IPS-15b (cell line): ENCODE results near the gene FUT2.
"Not testable (repeated sequence)": the region's sequence is repeated elsewhere in the genome, so short reads cannot be mapped to it uniquely, and the experiment has no call there.

Source experiments
- H3K27me3 ChIP-seq: one replicate; pipeline ENCODE4 v1.6.1; 2013; ENCODE audit warnings: low read length; ENCODE audit not compliant: control insufficient read depth, insufficient read depth
- H3K36me3 ChIP-seq: one replicate; pipeline ENCODE4 v1.6.1; 2013; ENCODE audit warnings: low read length; ENCODE audit not compliant: control insufficient read depth, insufficient read depth
- H3K4me1 ChIP-seq: one replicate; pipeline ENCODE4 v1.6.1; 2013; ENCODE audit warnings: mild to moderate bottlenecking, low read length; ENCODE audit not compliant: control insufficient read depth, insufficient read depth
- H3K4me3 ChIP-seq: one replicate; pipeline ENCODE4 v1.5.1; 2013; ENCODE audit warnings: low read depth, low read length
- H3K9ac ChIP-seq: one replicate; pipeline ENCODE4 v1.6.1; 2013; ENCODE audit warnings: low read depth, mild to moderate bottlenecking, low read length
- H3K9me3 ChIP-seq: one replicate; pipeline ENCODE4 v1.6.1; 2013; ENCODE audit warnings: mild to moderate bottlenecking, low read length; ENCODE audit not compliant: control insufficient read depth, insufficient read depth

FUT2 gene

DNA sequence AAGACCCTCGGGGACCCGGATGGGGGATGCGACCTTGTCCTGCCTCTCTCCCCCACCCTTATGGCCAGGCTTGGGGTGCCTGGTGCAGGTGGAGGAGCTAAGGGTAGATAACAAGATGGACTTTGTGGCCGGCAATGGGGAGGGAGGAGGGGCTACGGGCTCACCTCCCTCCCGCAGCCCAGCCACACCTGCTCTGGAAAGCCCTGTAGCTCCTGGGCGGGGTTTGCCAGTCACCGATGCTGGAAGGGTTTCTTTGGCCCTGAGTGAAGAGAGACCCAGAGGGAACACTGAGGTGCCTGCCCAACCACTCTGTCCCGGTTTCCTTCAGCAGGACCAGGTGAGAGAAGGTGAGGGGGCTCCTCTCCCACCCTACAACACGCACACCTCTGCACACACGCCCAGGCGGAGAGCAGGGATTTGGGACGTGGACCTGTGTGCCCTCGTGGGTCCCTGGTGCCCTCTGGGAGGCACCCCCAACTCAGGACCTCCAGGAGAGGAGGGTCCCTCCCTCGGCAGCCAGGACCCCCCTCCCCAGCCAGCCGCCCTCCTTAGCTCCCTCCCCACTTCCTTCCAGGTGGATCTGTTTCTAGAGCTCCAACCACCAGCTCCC is at the start of gene FUT2:
Gene FUT2, plus strand, starts transcription at position 229 of the 610 bp plus-strand sequence. CDS start 6,986 bp downstream, outside the sequence.
- no peaks in the 10 kb centered on the region for H3K9me3 ChIP-seq
- H3K9ac ChIP-seq = peak within 1 kb of the TSS; percentile 60
- peaks cover 2% of the 10 kb centered on the region for H3K4me1 ChIP-seq
- H3K27me3 ChIP-seq = no peaks in the 10 kb centered on the region
- H3K4me3 ChIP-seq = peak within 1 kb of the TSS; percentile 96
- peaks cover 2% of the 10 kb centered on the region for H3K36me3 ChIP-seq

DNA sequence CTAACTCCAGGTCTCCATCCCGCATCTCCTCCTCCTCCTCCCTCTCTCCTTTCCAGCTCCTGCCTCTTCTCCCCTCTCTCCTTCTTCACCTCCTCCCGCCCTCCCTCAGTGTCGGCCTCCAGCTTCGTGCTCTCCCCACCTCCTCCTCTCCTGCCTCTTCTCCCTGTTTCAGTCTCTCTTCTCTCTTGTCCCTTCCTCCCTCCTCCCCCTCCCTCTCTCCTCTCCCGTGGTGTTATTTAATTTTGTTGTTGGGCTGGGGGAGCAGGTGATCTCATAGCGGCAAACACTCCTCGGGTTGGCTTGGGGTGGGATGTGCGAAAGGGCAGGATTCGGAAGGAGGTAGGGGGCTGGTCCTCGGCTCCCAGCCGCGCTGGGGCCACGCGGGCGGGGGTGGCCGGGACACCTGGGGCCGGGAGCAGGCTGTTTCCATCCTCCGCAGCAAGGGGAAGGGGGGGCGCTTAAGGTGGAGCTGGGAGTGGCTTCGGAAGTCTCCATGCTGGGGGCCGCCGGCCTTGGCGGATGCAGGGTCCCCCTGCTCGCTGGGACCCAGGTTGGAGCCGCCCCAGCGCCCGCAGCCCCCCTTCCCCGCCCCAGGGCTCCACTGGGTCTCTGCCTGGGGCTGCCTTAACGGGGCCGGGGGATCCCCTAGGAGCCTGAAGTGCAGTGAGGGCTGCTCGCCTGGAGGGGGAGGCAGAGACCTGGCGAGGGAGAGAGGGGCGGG is 49.6 kb upstream of the FUT2 start, which contains the start of gene CA11:
Gene CA11, minus strand, starts transcription at position 187 of the 721 bp plus-strand sequence. CDS start 555 bp downstream, outside the sequence.
- Histone ChIP-seq H3K4me3 (peak within 1 kb of the TSS; percentile 94), H3K9me3 (no peaks in the 10 kb centered on the region), H3K9ac (peak within 1 kb of the TSS; percentile 56), H3K4me1 (peaks cover 4% of the 10 kb centered on the region), H3K36me3 (no peaks in the 10 kb centered on the region), H3K27me3 (no peaks in the 10 kb centered on the region)

DNA sequence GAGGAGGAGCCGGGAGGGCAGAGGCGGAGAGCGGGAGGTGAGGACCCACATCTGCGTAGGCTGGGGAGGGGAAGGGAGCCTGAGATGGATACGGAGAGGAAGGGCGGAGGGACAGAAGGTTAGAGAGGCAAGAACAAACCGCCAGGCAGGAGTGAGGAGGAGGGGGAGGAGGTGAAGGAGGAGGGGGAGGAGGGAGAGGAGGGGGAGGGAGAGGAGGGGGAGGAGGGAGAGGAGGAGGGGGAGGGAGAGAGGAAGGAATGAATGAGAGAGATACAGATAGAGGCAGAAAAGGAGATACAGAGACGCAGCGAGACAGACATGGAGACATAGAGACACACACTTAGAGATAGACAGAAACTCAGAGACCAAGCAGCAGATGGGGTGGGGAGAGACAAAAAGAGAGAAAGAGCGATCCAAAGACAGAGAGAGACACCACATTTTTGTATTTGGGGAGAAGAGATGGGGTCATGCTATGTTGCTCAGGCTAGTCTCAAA is 49.0 kb upstream of the FUT2 start:
- Histone ChIP-seq H3K9ac (no peak overlapping the region), H3K4me3 (peak overlapping the region; percentile 39), H3K36me3 (no peaks in the 10 kb centered on the region), H3K4me1 (peaks cover 4% of the 10 kb centered on the region), H3K9me3 (no peaks in the 10 kb centered on the region), H3K27me3 (no peaks in the 10 kb centered on the region)

DNA sequence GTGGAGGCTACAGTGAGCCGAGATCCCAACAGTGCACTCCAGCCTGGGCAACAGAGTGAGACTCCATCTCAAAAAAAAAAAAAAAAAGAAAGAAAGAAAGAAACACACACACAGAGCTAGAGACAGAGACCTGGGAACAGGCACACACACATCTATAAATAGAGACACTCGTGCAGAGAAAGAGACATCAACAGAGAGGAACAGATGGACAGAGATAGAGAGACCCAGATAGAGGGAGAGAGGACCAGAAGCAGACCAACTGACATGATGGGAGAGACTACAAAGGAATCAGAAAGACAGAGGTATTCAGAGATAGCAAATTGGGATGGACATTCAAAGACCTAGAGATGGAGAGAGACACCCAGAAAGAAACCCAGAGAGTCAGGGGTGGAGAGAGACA is 47.6 kb upstream of the FUT2 start:
- Histone ChIP-seq H3K4me1 (peaks cover 4% of the 10 kb centered on the region), H3K4me3 (no peak overlapping the region), H3K9ac (no peak overlapping the region), H3K9me3 (no peaks in the 10 kb centered on the region), H3K36me3 (no peaks in the 10 kb centered on the region), H3K27me3 (no peaks in the 10 kb centered on the region)

DNA sequence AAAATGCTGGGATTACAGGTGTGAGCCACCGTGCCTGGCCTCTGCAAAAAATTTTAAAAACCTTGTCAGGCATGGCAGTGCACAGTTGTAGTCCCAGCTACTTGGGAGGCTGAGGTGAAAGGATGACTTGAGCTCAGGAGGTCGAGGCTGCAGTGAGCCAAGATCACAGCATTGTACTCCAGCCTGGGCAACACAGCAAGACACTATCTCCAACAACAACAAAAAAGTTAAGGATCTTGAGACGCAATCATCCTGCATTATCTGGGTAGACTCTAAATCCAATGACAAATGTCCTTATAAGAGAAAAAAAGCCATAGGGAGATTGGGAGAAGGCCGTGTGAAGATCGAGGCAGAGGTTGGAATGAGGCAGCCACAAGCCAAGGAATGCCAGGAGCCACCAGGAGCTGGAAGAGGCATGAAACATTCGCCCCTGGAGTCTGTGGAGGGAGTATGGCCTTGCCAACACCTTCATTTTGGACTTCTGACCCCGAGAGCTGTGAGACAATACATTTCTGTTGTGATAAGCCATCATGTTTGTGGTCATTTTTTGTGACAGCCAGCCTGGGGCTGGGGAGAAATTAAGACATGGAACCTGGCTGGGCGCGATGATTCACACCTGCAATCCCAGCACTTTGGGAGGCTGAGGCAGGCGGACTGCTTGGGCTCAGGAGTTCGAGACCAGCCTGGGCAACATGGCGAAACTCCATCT is 44.6 kb upstream of the FUT2 start:
- Histone ChIP-seq H3K9ac (no peak overlapping the region), H3K4me3 (no peak overlapping the region), H3K36me3 (no peaks in the 10 kb centered on the region), H3K4me1 (no peaks in the 10 kb centered on the region), H3K27me3 (no peaks in the 10 kb centered on the region), H3K9me3 (no peaks in the 10 kb centered on the region)

DNA sequence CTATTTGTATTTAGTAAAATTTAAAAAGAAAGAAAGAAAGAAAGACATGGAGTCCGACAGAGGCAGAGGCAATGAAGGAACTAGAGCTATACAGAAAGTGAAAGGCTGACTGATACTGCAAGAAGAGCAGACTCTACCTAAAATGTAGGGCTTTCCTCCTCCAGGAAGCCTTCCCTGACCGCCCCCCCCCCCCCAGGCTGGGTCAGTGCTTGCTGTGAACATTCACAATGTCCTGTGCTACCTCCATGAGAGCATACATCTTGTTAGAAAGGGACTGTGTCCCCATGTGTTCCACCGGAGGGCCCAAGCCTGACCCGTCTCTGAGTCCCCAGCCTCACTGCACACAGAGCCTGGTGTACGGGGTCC is 44.1 kb upstream of the FUT2 start:
- H3K36me3 ChIP-seq = no peaks in the 10 kb centered on the region
- H3K4me1 ChIP-seq = no peaks in the 10 kb centered on the region
- no peak overlapping the region for H3K9ac ChIP-seq
- H3K9me3 ChIP-seq = no peaks in the 10 kb centered on the region
- no peak overlapping the region for H3K4me3 ChIP-seq
- no peaks in the 10 kb centered on the region for H3K27me3 ChIP-seq

DNA sequence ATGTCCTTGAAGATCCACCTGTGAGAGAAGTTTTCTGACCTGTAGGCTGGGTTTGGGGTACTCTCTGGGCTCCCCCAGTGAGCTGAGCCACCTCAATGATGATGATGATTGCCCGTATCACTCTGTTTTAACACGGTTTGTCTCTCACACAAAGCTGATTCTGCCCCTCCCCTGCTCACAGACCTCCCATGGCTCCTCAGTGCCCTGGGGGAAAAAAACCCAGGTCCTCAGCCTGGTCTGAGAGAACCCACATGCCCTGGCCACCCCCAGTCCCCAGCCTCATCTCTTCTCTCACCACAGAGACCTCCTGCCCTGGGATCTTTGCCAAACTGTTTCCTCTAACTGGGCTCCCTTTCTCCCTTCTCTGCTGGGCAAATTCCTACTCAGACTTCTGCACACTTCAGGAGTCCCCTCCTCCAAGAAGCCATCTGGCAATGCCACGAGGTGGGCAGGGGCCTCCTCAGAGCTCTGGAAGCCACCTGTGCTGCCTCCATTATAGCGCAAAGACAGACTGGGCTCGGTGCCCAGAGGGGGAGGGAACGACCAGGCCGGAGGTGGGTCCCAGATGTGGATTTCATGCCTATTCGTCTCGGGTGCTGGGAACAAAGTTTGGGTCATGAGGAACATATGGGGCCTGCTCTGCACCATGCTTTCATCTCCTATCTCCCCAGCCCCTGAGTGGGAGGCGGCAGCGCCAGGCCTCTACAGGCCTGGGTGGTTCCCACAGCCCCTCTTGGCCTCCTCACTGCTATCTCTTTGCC is 41.3 kb upstream of the FUT2 start:
- no peaks in the 10 kb centered on the region for H3K36me3 ChIP-seq
- no peaks in the 10 kb centered on the region for H3K9me3 ChIP-seq
- no peak overlapping the region for H3K4me3 ChIP-seq
- no peak overlapping the region for H3K9ac ChIP-seq
- H3K27me3 ChIP-seq = no peaks in the 10 kb centered on the region
- H3K4me1 ChIP-seq = no peaks in the 10 kb centered on the region

DNA sequence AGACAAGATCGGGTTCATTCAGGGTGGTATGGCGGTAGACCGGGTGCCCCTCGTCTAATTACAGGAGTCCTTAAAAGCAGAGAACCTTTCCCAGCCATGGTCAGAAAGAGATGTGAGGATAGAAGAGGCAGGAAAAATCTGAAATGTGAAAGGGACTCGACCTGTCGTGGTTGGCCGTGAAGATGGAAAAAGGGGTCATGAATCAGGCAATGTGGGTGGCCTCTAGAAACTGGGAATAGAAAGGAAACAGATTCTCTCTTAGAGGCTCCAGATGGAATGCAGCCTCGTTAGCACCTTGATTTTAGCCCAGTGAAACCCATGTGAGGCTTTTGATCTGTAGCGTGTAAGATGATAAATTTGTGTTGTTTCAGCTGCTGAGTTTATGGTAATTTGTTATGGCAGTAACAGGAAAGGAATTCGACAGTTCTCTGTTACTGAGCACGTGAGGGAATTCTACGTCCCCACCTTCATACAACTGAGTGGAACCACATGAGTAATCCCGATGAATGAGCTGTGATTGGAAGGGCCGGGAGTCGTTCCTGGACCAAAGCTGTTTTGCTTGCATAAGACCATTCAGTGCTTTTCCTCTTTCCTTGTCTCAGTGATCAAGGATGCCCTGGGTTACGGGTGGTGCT is 38.8 kb upstream of the FUT2 start:
- H3K4me1 ChIP-seq = peaks cover 2% of the 10 kb centered on the region
- H3K9ac ChIP-seq = no peak overlapping the region
- no peaks in the 10 kb centered on the region for H3K36me3 ChIP-seq
- H3K27me3 ChIP-seq = no peaks in the 10 kb centered on the region
- no peak overlapping the region for H3K4me3 ChIP-seq
- H3K9me3 ChIP-seq = no peaks in the 10 kb centered on the region

DNA sequence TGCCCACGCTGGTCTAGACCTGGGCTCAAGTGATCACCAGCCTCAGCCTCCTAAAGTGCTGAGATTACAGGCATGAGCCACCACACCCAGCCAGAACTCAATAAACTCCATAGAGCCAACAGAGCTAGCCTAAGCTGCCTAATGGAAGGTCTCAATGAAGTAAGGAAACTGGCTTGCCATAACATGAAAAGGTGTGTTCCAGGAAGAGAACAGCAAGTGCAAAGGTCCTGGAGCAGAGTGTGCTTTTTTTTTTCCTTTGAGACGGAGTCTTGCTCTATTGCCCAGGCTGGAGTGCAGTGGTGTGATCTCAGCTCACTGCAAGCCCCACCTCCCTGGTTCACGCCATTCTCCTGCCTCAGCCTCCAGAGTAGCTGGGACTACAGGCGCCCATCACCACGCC is 37.9 kb upstream of the FUT2 start:
- not testable (repeated sequence) for H3K27me3 ChIP-seq

DNA sequence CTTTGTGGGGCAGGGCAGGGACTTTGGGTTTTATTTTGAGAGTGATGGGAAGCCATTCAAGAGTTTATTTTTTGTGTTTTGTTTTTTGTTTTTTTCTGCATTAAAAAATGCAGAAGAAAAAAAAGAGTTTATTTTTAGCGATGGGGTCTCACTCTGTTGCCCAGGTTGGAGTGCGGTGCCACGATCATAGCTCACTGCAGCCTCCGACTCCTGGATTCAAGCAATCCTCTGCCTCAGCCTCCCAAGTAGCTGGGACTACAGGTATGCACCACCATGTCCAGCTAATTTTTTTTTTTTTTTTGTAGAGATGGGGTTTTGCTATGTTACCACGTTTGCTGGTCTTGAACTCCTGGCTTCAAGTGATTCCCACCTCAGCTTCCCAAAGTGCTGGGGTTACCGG is 37.3 kb upstream of the FUT2 start:
- Histone ChIP-seq H3K4me3 (no peak overlapping the region), H3K9me3 (no peaks in the 10 kb centered on the region), H3K36me3 (no peaks in the 10 kb centered on the region), H3K27me3 (no peaks in the 10 kb centered on the region), H3K9ac (no peak overlapping the region), H3K4me1 (peaks cover 2% of the 10 kb centered on the region)

More for the DNA sequence above, 37.9 kb upstream of the FUT2 start:
- not testable (repeated sequence) for H3K4me1 ChIP-seq, H3K36me3 ChIP-seq, H3K9me3 ChIP-seq, H3K9ac ChIP-seq, H3K4me3 ChIP-seq

DNA sequence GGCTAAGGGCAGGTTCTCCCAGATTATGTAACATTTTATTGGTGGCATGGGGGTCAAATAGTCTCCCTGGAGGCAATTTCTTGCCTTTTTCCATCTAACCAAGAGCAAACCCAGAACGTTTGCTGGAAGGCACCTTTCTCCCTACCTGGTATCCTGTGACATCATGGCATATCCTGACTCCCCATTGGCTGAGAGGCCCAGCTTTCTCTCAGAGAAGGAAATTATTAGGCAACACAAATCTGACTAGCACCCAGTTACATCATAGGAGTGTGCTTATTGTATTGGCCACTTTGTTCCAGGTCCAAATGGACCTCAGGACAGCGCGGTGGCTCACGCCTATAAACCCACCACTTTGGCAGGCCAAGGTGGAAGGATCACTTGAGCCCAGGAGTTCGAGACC is 36.0 kb upstream of the FUT2 start:
- peaks cover 2% of the 10 kb centered on the region for H3K4me1 ChIP-seq
- H3K4me3 ChIP-seq = no peak overlapping the region
- H3K9me3 ChIP-seq = no peaks in the 10 kb centered on the region
- no peaks in the 10 kb centered on the region for H3K36me3 ChIP-seq
- no peak overlapping the region for H3K9ac ChIP-seq
- no peaks in the 10 kb centered on the region for H3K27me3 ChIP-seq
